Measurements from ENCODE around the gene KRT17. TPM values are rescaled to one million over a fixed set of nuclear protein-coding genes. Genes with fewer than 3 reads are reported as not detected.

Gene KRT17
- total and polyA plus RNA-seq, 2 donors (not counting 1 experiment from before 2014, with no cell fraction given): not detected

DNA sequence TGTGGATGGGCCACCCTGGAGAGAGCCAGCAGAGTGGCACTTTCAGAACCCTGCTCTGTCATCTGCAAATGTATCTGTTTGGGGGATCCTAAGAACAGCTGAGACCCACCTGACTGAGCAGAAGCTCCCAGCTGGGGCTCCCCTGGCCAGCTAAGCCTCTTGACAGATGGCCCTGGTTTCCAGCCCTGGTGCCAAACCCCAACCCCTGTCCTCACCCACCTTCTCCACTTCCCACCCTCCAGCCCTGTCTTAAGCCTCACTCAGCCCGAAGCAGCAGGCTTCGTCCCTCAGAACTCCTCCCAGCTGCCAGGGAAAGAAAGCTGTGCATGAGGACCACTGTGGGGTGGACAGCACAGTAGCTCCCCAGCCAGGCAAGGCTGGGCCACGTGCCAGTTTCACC is 49.0 kb downstream of the KRT17 start:
- Histone ChIP-seq H4K20me1 (ENCODE audit: control insufficient read depth, insufficient read depth, low read length, poor library complexity, severe bottlenecking) (no peaks in the 10 kb centered on the region), H3K79me2 (ENCODE audit: control insufficient read depth, insufficient read depth, low read length) (no peaks in the 10 kb centered on the region), H3K36me3 (replicated peaks in 1 of 2; ENCODE audit: control extremely low read depth in 1 of 2, control insufficient read depth in 1 of 2, extremely low read depth in 1 of 2, insufficient read depth in 2 of 2, low read length in 1 of 2) (no peaks in the 10 kb centered on the region), H3K27ac (ENCODE audit: low read length in 2 of 2) (no peak overlapping the region), H3K9ac (ENCODE audit: low read length) (no peak overlapping the region), H2AFZ (ENCODE audit: insufficient read depth, low read depth, low read length, poor library complexity, severe bottlenecking) (no peak overlapping the region), H3K4me2 (replicated peaks; ENCODE audit: low read depth, low read length, poor library complexity, severe bottlenecking) (no peak overlapping the region), H3K27me3 (replicated peaks in 1 of 4; ENCODE audit: control extremely low read depth in 1 of 4, control insufficient read depth in 3 of 4, insufficient read depth in 4 of 4, low read length in 3 of 4) (peaks cover 0 to 48% (median 8%) of the 10 kb centered on the region in 4 experiments), H3K9me3 (ENCODE audit: control extremely low read depth in 1 of 3, control insufficient read depth in 2 of 3, insufficient read depth in 1 of 3, low read length in 2 of 3) (peaks cover 0 to 5% (median 0%) of the 10 kb centered on the region in 3 donors), H3K4me1 (ENCODE audit: control insufficient read depth in 2 of 2, insufficient read depth in 2 of 2, low read length in 2 of 2) (no peaks in the 10 kb centered on the region), H3K4me3 (ENCODE audit: control extremely low read depth in 1 of 5, extremely low read depth in 1 of 5, insufficient read depth in 1 of 5, low read depth in 2 of 5, low read length in 4 of 5) (no peak overlapping the region)
- 85% methylated on average over 3 of the region's 3 CpGs for WGBS (ENCODE audit: insufficient coverage)
- ChIA-PET CTCF (no interaction called here), POLR2A (no interaction called here)
- ATAC-seq (ENCODE audit: low read depth): no peak
- intact Hi-C loops (cut with micrococcal nuclease): no loop called here
- no peaks in the 10 kb centered on the region for H3K9me3 Mint-ChIP-seq (ENCODE audit: insufficient read depth)
- no peak for DNase-seq
- H3K27me3 Mint-ChIP-seq: peaks cover 45% of the 10 kb centered on the region
- no peaks in the 10 kb centered on the region for H3K4me1 Mint-ChIP-seq
- H3K27ac Mint-ChIP-seq: no peak overlapping the region
- H3K4me3 Mint-ChIP-seq: no peak overlapping the region
- no peak for TF ChIP-seq EZH2 (IDR thresholded peaks at IDR 0.05; ENCODE audit: borderline replicate concordance, insufficient read depth, low read depth, low read length, poor library complexity, severe bottlenecking)
- TF ChIP-seq, protein P1, sequence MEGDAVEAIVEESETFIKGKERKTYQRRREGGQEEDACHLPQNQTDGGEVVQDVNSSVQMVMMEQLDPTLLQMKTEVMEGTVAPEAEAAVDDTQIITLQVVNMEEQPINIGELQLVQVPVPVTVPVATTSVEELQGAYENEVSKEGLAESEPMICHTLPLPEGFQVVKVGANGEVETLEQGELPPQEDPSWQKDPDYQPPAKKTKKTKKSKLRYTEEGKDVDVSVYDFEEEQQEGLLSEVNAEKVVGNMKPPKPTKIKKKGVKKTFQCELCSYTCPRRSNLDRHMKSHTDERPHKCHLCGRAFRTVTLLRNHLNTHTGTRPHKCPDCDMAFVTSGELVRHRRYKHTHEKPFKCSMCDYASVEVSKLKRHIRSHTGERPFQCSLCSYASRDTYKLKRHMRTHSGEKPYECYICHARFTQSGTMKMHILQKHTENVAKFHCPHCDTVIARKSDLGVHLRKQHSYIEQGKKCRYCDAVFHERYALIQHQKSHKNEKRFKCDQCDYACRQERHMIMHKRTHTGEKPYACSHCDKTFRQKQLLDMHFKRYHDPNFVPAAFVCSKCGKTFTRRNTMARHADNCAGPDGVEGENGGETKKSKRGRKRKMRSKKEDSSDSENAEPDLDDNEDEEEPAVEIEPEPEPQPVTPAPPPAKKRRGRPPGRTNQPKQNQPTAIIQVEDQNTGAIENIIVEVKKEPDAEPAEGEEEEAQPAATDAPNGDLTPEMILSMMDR (IDR thresholded peaks at IDR 0.05): no peak

DNA sequence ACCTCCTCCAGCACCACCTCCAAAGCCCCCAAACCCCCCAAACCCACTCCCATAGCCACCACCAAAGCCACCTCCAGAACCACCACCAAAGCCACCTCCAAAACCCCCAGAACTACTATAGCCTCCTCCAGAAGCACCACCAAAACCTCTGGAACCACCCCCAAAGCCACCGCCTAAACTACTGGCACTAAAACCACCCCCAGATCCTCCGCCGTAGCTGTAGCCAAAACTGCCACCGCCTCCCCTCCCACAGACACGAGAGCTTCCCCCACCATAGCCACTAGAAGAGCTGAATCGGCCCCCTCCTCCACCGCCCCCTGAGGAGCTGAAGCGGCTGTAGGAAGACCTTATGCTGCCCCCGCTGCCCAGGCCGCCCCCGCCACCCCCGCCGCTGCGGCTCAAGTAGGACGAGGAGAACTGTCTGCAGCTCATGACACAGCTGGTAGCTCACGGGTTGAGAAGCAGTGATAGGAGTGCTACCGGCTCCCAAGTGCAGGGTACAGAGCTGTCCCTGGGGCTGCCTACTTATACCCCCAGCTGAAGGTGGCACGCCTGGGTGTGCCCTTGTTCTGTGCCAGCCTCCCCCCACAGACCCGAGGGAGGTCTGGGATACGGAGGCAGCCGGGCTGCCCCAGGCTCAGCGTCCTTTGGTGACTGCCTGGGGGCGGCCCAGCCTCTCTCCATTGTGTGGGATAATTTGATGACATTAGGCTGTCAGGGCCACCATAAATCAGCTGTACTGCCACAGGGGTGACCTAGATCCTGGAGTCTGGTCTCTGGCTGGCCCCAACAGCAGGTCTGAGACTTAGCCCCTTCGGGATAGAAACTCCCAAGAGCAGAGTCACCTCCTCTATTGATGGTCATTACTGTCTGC is 52.6 kb downstream of the KRT17 start, which contains the start of gene KRT9:
Gene KRT9, minus strand, starts transcription at position 499 of the 874 bp plus-strand sequence. Its CDS starts 67 bp downstream, at position 432.
- CTCF ChIA-PET: no interaction called here
- no peaks in the 10 kb centered on the region for H4K20me1 ChIP-seq (ENCODE audit: control insufficient read depth, insufficient read depth, low read length, poor library complexity, severe bottlenecking)
- H3K4me3 ChIP-seq (ENCODE audit: control extremely low read depth in 1 of 5, extremely low read depth in 1 of 5, insufficient read depth in 1 of 5, low read depth in 2 of 5, low read length in 4 of 5): no peak within 1 kb of the TSS
- no peak within 1 kb of the TSS for H3K27ac ChIP-seq (ENCODE audit: low read length in 2 of 2)
- no peak within 1 kb of the TSS for H2AFZ ChIP-seq (ENCODE audit: insufficient read depth, low read depth, low read length, poor library complexity, severe bottlenecking)
- peaks cover 0 to 36% (median 3%) of the 10 kb centered on the region in 4 experiments for H3K27me3 ChIP-seq (replicated peaks in 1 of 4; ENCODE audit: control extremely low read depth in 1 of 4, control insufficient read depth in 3 of 4, insufficient read depth in 4 of 4, low read length in 3 of 4)
- Mint-ChIP-seq H3K4me3 (no peak within 1 kb of the TSS), H3K9me3 (ENCODE audit: insufficient read depth) (peaks cover 7% of the 10 kb centered on the region), H3K27me3 (peaks cover 22% of the 10 kb centered on the region), H3K27ac (no peak within 1 kb of the TSS), H3K4me1 (peaks cover 7% of the 10 kb centered on the region)
- POLR2A ChIA-PET: no interaction called here
- H3K79me2 ChIP-seq (ENCODE audit: control insufficient read depth, insufficient read depth, low read length): no peaks in the 10 kb centered on the region
- intact Hi-C loops (cut with micrococcal nuclease): no loop called here
- H3K36me3 ChIP-seq (replicated peaks in 1 of 2; ENCODE audit: control extremely low read depth in 1 of 2, control insufficient read depth in 1 of 2, extremely low read depth in 1 of 2, insufficient read depth in 2 of 2, low read length in 1 of 2): no peaks in the 10 kb centered on the region
- peaks cover 0 to 18% (median 9%) of the 10 kb centered on the region in 3 donors for H3K9me3 ChIP-seq (ENCODE audit: control extremely low read depth in 1 of 3, control insufficient read depth in 2 of 3, insufficient read depth in 1 of 3, low read length in 2 of 3)
- H3K9ac ChIP-seq (ENCODE audit: low read length): no peak within 1 kb of the TSS
- TF ChIP-seq EZH2 (IDR thresholded peaks at IDR 0.05; ENCODE audit: borderline replicate concordance, insufficient read depth, low read depth, low read length, poor library complexity, severe bottlenecking): no peak
- TF ChIP-seq, protein P1 (IDR thresholded peaks at IDR 0.05): no peak
- DNase-seq (no peak), ATAC-seq (ENCODE audit: low read depth) (no peak)
- 72% methylated on average over 16 of the region's 24 CpGs for WGBS (ENCODE audit: insufficient coverage)
- no peaks in the 10 kb centered on the region for H3K4me1 ChIP-seq (ENCODE audit: control insufficient read depth in 2 of 2, insufficient read depth in 2 of 2, low read length in 2 of 2)
- no peak within 1 kb of the TSS for H3K4me2 ChIP-seq (replicated peaks; ENCODE audit: low read depth, low read length, poor library complexity, severe bottlenecking)
